ENCODE data around the gene NDFIP2.

- TF ChIP-seq CTCF (IDR thresholded peaks at IDR 0.05; ENCODE audit: borderline replicate concordance, extremely low read depth, low read length, poor library complexity, severe bottlenecking) (no peak), EZH2 (IDR thresholded peaks at IDR 0.05; ENCODE audit: borderline replicate concordance, low read depth, low read length, severe bottlenecking) (no peak)
Observed at GRCh38 chr13:79469608-79470007, 11.3 kb upstream of the NDFIP2 start.
